RWPE2 (cell line): ENCODE results near the gene GGN.

Source experiments
- ATAC-seq: fragments of 200-7000 bp; cut with Tn5 transposase; 3 replicates; pipeline ENCODE4 v1.9.1; 2021; ENCODE audit warnings: low read depth
- DNase-seq: peaks from one replicate; pipeline ENCODE4 v3.0.0-alpha.2; 2020; ENCODE audit warnings: low spot score
- H3K27ac ChIP-seq: fragments of 450-650 bp; 2 replicates; pipeline ENCODE4 v1.5.1; 2017; ENCODE audit warnings: mild to moderate bottlenecking; ENCODE audit not compliant: poor library complexity, severe bottlenecking
- H3K27me3 ChIP-seq: fragments of 250-450 bp; sonication (Bioruptor Pico); 2 replicates; pipeline ENCODE4 v1.5.1; 2021; ENCODE audit warnings: mild to moderate bottlenecking, moderate library complexity; ENCODE audit not compliant: insufficient read depth, poor library complexity, severe bottlenecking
- H3K36me3 ChIP-seq: fragments of 250-450 bp; sonication (Bioruptor Pico); 2 replicates; pipeline ENCODE4 v1.5.1; 2020; ENCODE audit warnings: low read depth, mild to moderate bottlenecking, moderate library complexity
- H3K4me1 ChIP-seq: fragments of 250-450 bp; sonication (Bioruptor Pico); 2 replicates; pipeline ENCODE4 v1.5.1; 2021; ENCODE audit warnings: mild to moderate bottlenecking, moderate library complexity; ENCODE audit not compliant: insufficient read depth, poor library complexity, severe bottlenecking
- H3K4me3 ChIP-seq: fragments of 250-450 bp; sonication (Bioruptor Pico); 2 replicates; pipeline ENCODE4 v1.5.1; 2021; ENCODE audit warnings: mild to moderate bottlenecking, moderate library complexity; ENCODE audit not compliant: severe bottlenecking
- H3K9me3 ChIP-seq: fragments of 250-450 bp; sonication (Bioruptor Pico); 2 replicates; pipeline ENCODE4 v1.5.1; 2021; ENCODE audit warnings: mild to moderate bottlenecking, moderate library complexity; ENCODE audit not compliant: severe bottlenecking
- TF ChIP-seq, protein P1 (sequence below): fragments of 450-650 bp; IDR thresholded peaks from one replicate; pipeline ENCODE4 v1.5.1; 2017; ENCODE audit warnings: mild to moderate bottlenecking, moderate library complexity; ENCODE audit not compliant: poor library complexity, severe bottlenecking

The GGN gene

DNA sequence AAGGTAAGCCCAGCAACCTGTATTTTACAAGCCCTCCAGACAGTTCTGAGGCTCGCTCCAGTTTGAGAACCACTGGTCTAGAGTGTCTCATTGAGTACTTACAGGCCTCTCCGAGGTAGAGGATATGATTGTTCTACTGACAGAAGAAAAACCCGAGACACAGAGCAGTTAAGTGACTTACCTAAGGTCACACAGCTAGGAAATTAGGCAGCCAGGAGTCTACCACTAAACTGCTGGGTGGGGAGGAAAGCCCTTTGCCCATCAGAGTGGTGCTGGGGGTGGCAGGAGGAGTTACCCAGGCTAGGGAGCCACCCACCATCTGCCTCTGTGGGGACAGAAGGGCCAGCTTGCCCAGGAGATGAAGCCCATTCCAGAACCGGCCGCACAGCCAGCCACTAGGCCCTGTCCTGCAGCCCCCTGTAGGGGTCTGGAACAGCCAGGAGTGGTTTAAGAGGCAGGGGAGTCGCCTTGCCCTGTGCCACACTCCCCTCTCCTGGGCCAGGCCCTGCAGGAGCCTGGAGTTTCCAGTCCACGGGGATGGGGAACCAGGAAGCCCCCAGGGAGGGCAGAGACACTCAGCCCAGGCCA lies 37.5 kb upstream of the GGN start:
- ATAC-seq (no peak), DNase-seq (no peak)
- Histone ChIP-seq H3K9me3 (no peaks in the 10 kb centered on the region), H3K36me3 (no peaks in the 10 kb centered on the region), H3K27me3 (no peaks in the 10 kb centered on the region), H3K4me3 (no peak overlapping the region), H3K27ac (no peak overlapping the region), H3K4me1 (no peaks in the 10 kb centered on the region)
- TF ChIP-seq, protein P1, sequence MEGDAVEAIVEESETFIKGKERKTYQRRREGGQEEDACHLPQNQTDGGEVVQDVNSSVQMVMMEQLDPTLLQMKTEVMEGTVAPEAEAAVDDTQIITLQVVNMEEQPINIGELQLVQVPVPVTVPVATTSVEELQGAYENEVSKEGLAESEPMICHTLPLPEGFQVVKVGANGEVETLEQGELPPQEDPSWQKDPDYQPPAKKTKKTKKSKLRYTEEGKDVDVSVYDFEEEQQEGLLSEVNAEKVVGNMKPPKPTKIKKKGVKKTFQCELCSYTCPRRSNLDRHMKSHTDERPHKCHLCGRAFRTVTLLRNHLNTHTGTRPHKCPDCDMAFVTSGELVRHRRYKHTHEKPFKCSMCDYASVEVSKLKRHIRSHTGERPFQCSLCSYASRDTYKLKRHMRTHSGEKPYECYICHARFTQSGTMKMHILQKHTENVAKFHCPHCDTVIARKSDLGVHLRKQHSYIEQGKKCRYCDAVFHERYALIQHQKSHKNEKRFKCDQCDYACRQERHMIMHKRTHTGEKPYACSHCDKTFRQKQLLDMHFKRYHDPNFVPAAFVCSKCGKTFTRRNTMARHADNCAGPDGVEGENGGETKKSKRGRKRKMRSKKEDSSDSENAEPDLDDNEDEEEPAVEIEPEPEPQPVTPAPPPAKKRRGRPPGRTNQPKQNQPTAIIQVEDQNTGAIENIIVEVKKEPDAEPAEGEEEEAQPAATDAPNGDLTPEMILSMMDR, result no peak

DNA sequence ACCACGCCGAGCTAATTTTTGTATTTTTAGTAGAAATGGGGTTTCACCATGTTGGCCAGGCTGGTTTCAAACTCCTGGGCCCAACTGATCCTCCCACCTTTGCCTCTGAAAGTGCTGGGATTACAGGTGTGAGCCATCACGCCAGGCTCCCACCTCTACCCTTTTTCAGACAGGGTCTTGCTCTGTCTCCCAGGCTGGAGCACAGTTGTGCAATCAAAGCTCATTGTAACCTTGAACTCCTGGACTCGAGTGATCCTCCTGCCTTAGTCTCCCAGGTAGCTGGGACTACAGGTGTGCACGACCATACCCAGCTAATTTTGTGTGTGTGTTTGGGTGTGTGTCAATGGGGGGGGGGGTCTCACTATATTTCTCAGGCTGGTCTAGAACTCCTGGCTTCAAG lies 36.4 kb upstream of the GGN start:
- DNase-seq (no peak), ATAC-seq (no peak)
- Histone ChIP-seq H3K4me3 (no peak overlapping the region), H3K27me3 (no peaks in the 10 kb centered on the region), H3K9me3 (no peaks in the 10 kb centered on the region), H3K27ac (no peak overlapping the region), H3K36me3 (no peaks in the 10 kb centered on the region), H3K4me1 (no peaks in the 10 kb centered on the region)
- TF ChIP-seq, protein P1, result no peak

DNA sequence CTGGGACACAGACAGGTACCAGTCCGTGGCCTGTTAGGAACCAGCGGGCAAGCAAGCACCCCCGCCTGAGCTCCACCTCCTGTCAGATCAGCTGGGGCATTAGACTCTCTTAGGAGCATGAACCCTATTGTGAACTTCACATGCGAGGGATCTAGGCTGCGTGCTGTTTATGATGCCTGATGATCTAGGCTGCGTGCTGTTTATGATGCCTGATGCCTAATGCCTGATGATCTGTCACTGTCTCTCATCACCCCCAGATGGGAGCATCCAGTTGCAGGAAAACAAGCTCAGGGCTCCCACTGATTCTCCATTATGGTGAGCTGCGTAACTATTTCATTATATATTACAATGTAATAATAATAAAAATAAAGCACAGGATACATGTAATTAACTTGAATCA lies 34.6 kb upstream of the GGN start:
- no peak overlapping the region for H3K4me3 ChIP-seq
- H3K4me1 ChIP-seq, result no peaks in the 10 kb centered on the region
- H3K9me3 ChIP-seq, result no peaks in the 10 kb centered on the region
- no peaks in the 10 kb centered on the region for H3K27me3 ChIP-seq
- no peaks in the 10 kb centered on the region for H3K36me3 ChIP-seq
- TF ChIP-seq, protein P1, result no peak
- ATAC-seq (no peak), DNase-seq (no peak)
- no peak overlapping the region for H3K27ac ChIP-seq

DNA sequence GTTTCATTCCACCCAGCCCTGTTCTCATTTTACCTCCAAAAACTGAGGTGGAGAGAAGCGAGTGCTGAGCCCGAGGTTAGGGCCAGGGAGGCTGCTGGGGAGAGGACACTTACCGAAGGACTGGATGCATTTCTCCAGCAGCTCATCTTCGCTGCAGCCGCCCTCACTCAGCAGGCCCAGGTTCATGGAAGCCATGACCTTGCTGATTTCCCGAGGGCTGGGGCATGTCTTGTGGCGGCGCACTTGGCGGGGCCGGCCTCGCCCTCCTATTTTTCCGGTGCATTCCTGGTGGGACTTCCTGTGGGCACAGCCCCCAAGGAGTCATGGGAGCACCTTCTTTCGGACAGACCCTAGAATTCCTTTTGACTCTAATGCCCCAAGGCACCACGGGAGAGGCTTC lies 34.0 kb upstream of the GGN start:
- no peak for ATAC-seq

DNA sequence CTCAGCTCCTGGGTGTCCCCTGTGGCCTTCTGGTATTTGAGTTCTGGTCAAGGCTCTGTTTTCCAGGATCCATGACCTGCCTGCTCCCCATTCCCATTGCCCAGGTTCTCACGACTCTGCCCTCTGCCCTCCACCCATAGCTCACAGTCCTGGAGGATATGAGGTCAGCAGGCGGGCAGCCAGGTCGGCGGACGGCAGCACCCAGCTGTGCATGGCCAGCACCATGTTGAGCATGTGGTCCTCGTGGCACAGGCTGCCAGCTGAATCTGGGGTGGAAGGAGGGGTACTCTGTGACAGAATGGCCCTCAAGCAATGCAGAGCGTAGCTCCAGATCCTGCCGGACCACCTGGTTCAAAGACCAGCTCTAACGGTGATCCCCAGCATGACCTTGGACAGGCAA lies 33.1 kb upstream of the GGN start:
- Histone ChIP-seq H3K36me3 (no peaks in the 10 kb centered on the region), H3K27ac (no peak overlapping the region), H3K4me1 (no peaks in the 10 kb centered on the region), H3K27me3 (no peaks in the 10 kb centered on the region), H3K4me3 (no peak overlapping the region), H3K9me3 (no peaks in the 10 kb centered on the region)
- DNase-seq, result no peak
- ATAC-seq, result no peak
- TF ChIP-seq, protein P1, result no peak

More for the DNA sequence above, 34.0 kb upstream of the GGN start:
- TF ChIP-seq, protein P1, result no peak
- Histone ChIP-seq H3K9me3 (no peaks in the 10 kb centered on the region), H3K27me3 (no peaks in the 10 kb centered on the region), H3K4me3 (no peak overlapping the region), H3K4me1 (no peaks in the 10 kb centered on the region), H3K36me3 (no peaks in the 10 kb centered on the region), H3K27ac (no peak overlapping the region)
- DNase-seq, result no peak
